ENCODE measurements around the gene CEMIP2. TPM values are rescaled to one million over a fixed set of nuclear protein-coding genes. Genes with fewer than 3 reads are reported as not detected.

CEMIP2 gene
- total and polyA plus RNA-seq, 2 donors (not counting 3 experiments of a cell fraction or from before 2014, with no cell fraction given), result 41.6 to 44.3 TPM

DNA sequence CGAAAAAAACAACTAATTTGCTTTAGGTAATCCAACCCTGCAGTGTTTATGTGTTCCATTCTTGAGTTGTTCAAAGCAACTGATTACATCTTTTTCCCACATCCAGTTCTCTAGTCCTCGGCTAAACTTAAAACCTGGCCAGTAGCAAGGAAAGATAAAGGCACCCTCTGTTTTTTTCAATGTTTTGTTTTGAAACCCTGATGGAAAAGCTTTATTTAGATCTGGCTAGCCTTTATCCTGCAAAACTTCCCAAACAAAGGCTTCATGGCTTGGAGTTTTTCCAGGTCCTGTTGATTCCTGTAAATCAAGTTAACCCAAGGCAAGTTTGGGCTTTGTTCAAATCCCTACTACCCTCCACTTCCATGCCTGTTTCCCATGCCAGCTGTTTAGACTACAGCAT is 105.1 kb downstream of the CEMIP2 start:
- no TSS peak for BruUV-seq (replicated peaks)
- Histone ChIP-seq H2AFZ (ENCODE audit: low read depth, low read length) (no peak overlapping the region), H3K9me1 (replicated peaks; ENCODE audit: control insufficient read depth, extremely low read depth, insufficient read depth, low read length) (no peaks in the 10 kb centered on the region), H3K79me2 (ENCODE audit: control insufficient read depth, insufficient read depth, low read length) (no peaks in the 10 kb centered on the region), H3K27me3 (ENCODE audit: control insufficient read depth in 2 of 2, insufficient read depth in 2 of 2, low read length in 2 of 2) (no peaks in the 10 kb centered on the region), H3K4me3 (replicated peaks in 1 of 3; ENCODE audit: insufficient read depth in 1 of 3, low read depth in 1 of 3, low read length in 3 of 3) (no peak overlapping the region), H3K27ac (ENCODE audit: insufficient read depth, low read depth, low read length) (no peak overlapping the region), H3K4me2 (ENCODE audit: insufficient read depth, low read length) (no peak overlapping the region), H4K20me1 (replicated peaks; ENCODE audit: control insufficient read depth, extremely low read depth, insufficient read depth, low read length) (no peaks in the 10 kb centered on the region), H3K9ac (replicated peaks; ENCODE audit: extremely low read depth, insufficient read depth, low read length) (no peak overlapping the region), H3K4me1 (ENCODE audit: control insufficient read depth, extremely low read depth, insufficient read depth, low read length) (no peaks in the 10 kb centered on the region), H3K36me3 (ENCODE audit: control insufficient read depth in 2 of 2, extremely low read depth in 1 of 2, insufficient read depth in 2 of 2, low read length in 2 of 2) (no peaks in the 10 kb centered on the region), H3K9me3 (replicated peaks; ENCODE audit: control insufficient read depth, insufficient read depth, low read length) (no peaks in the 10 kb centered on the region)
- dilution Hi-C loops (cut with MboI; ENCODE audit: extremely low pct_ligation_motif_present, low sequenced_read_pairs) (no loop called here), intact Hi-C loops (cut with micrococcal nuclease) (loop anchor here (1.0 kb wide), 1 partner anchor 36 kb away; no protein-coding TSS in a partner anchor)
- ChIA-PET CTCF (interaction anchor here (0.6 kb wide), 1 partner anchor 12 kb away, joined by 3 read pairs; no protein-coding TSS in a partner anchor), POLR2A (no interaction called here)
- TF ChIP-seq POLR2A (IDR thresholded peaks at IDR 0.05; ENCODE audit: low read depth, low read length), result no peak
- TF ChIP-seq POLR2AphosphoS5 (IDR thresholded peaks at IDR 0.05; ENCODE audit: insufficient read depth, low read depth, low read length), result no peak
- TF ChIP-seq MYC (IDR thresholded peaks at IDR 0.05; ENCODE audit: low read depth, low read length), result no peak
- TF ChIP-seq, protein P1, sequence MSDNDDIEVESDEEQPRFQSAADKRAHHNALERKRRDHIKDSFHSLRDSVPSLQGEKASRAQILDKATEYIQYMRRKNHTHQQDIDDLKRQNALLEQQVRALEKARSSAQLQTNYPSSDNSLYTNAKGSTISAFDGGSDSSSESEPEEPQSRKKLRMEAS (IDR thresholded peaks at IDR 0.05; ENCODE audit: insufficient read depth, insufficient read length), result no peak
- TF ChIP-seq, protein P2, sequence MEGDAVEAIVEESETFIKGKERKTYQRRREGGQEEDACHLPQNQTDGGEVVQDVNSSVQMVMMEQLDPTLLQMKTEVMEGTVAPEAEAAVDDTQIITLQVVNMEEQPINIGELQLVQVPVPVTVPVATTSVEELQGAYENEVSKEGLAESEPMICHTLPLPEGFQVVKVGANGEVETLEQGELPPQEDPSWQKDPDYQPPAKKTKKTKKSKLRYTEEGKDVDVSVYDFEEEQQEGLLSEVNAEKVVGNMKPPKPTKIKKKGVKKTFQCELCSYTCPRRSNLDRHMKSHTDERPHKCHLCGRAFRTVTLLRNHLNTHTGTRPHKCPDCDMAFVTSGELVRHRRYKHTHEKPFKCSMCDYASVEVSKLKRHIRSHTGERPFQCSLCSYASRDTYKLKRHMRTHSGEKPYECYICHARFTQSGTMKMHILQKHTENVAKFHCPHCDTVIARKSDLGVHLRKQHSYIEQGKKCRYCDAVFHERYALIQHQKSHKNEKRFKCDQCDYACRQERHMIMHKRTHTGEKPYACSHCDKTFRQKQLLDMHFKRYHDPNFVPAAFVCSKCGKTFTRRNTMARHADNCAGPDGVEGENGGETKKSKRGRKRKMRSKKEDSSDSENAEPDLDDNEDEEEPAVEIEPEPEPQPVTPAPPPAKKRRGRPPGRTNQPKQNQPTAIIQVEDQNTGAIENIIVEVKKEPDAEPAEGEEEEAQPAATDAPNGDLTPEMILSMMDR (IDR thresholded peaks at IDR 0.05; ENCODE audit: extremely low read depth in 1 of 2, insufficient read depth in 1 of 2, low read depth in 1 of 2, low read length in 2 of 2), result no peak
- no peak for TF ChIP-seq EZH2 (IDR thresholded peaks at IDR 0.05; ENCODE audit: borderline replicate concordance, low read depth, low read length, severe bottlenecking)
- TF ChIP-seq JUN (IDR thresholded peaks at IDR 0.05; ENCODE audit: borderline replicate concordance, insufficient read depth, insufficient read length, low read depth), result no peak
- no peak for TF ChIP-seq FOS (IDR thresholded peaks at IDR 0.05; ENCODE audit: borderline replicate concordance, insufficient read depth, low read length)
- no peak for TF ChIP-seq GATA2 (IDR thresholded peaks at IDR 0.05; ENCODE audit: insufficient read depth, insufficient read length, low read depth, low read length)
- FAIRE-seq, result peak; percentile 43
- DNase-seq (ENCODE audit: low read depth, low spot score), result peak; percentile 60
